ENCODE data around the gene FBXL14.

DNA sequence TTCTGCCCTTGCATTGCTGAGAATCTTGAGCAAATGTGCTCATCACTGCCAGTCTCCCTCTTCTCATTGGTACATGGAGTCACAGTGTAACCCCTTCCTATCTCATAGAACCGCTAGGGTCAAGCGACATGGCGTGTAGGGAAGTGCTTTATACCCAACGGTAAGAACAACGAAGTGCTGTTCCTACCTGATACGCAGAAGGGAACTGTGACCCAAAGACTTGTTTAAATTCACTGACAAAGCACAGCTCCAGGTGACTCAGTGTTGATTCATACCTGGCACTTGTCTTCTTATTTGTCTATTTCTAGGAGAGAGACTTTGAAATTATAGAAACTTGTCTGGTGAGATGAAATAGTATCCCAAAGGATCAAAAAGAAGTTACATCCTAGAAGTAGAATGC, 53.7 kb downstream of the FBXL14 start:
- TF ChIP-seq, protein P1, sequence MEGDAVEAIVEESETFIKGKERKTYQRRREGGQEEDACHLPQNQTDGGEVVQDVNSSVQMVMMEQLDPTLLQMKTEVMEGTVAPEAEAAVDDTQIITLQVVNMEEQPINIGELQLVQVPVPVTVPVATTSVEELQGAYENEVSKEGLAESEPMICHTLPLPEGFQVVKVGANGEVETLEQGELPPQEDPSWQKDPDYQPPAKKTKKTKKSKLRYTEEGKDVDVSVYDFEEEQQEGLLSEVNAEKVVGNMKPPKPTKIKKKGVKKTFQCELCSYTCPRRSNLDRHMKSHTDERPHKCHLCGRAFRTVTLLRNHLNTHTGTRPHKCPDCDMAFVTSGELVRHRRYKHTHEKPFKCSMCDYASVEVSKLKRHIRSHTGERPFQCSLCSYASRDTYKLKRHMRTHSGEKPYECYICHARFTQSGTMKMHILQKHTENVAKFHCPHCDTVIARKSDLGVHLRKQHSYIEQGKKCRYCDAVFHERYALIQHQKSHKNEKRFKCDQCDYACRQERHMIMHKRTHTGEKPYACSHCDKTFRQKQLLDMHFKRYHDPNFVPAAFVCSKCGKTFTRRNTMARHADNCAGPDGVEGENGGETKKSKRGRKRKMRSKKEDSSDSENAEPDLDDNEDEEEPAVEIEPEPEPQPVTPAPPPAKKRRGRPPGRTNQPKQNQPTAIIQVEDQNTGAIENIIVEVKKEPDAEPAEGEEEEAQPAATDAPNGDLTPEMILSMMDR (IDR thresholded peaks at IDR 0.05; ENCODE audit: low read depth, low read length, missing input control), result no peak
- TF ChIP-seq GABPA (IDR thresholded peaks at IDR 0.05 in 1 of 2, conservative IDR thresholded peaks at IDR 0.05 in 1 of 2), result no peak
- TF ChIP-seq, protein P2, sequence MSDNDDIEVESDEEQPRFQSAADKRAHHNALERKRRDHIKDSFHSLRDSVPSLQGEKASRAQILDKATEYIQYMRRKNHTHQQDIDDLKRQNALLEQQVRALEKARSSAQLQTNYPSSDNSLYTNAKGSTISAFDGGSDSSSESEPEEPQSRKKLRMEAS (IDR thresholded peaks at IDR 0.05), result no peak
- TF ChIP-seq TAF1 (conservative IDR thresholded peaks at IDR 0.05), result no peak
- TF ChIP-seq YY1 (IDR thresholded peaks at IDR 0.05), result no peak
- TF ChIP-seq RAD21 (IDR thresholded peaks at IDR 0.05), result no peak
- no peak for TF ChIP-seq JUND (IDR thresholded peaks at IDR 0.05)
- no peak for TF ChIP-seq SP1 (IDR thresholded peaks at IDR 0.05)
- TF ChIP-seq EGR1 (IDR thresholded peaks at IDR 0.05; ENCODE audit: low read depth in 2 of 2), result no peak
- no peak for TF ChIP-seq HNF4A (conservative IDR thresholded peaks at IDR 0.05)
- TF ChIP-seq, protein P3, sequence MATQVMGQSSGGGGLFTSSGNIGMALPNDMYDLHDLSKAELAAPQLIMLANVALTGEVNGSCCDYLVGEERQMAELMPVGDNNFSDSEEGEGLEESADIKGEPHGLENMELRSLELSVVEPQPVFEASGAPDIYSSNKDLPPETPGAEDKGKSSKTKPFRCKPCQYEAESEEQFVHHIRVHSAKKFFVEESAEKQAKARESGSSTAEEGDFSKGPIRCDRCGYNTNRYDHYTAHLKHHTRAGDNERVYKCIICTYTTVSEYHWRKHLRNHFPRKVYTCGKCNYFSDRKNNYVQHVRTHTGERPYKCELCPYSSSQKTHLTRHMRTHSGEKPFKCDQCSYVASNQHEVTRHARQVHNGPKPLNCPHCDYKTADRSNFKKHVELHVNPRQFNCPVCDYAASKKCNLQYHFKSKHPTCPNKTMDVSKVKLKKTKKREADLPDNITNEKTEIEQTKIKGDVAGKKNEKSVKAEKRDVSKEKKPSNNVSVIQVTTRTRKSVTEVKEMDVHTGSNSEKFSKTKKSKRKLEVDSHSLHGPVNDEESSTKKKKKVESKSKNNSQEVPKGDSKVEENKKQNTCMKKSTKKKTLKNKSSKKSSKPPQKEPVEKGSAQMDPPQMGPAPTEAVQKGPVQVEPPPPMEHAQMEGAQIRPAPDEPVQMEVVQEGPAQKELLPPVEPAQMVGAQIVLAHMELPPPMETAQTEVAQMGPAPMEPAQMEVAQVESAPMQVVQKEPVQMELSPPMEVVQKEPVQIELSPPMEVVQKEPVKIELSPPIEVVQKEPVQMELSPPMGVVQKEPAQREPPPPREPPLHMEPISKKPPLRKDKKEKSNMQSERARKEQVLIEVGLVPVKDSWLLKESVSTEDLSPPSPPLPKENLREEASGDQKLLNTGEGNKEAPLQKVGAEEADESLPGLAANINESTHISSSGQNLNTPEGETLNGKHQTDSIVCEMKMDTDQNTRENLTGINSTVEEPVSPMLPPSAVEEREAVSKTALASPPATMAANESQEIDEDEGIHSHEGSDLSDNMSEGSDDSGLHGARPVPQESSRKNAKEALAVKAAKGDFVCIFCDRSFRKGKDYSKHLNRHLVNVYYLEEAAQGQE (IDR thresholded peaks at IDR 0.05), result no peak
- TF ChIP-seq RXRA (IDR thresholded peaks at IDR 0.05), result no peak
